ENCODE results near the gene GGNBP2. TPM values are rescaled to one million over a fixed set of nuclear protein-coding genes. Genes with fewer than 3 reads are reported as not detected.

Gene GGNBP2, protein sequence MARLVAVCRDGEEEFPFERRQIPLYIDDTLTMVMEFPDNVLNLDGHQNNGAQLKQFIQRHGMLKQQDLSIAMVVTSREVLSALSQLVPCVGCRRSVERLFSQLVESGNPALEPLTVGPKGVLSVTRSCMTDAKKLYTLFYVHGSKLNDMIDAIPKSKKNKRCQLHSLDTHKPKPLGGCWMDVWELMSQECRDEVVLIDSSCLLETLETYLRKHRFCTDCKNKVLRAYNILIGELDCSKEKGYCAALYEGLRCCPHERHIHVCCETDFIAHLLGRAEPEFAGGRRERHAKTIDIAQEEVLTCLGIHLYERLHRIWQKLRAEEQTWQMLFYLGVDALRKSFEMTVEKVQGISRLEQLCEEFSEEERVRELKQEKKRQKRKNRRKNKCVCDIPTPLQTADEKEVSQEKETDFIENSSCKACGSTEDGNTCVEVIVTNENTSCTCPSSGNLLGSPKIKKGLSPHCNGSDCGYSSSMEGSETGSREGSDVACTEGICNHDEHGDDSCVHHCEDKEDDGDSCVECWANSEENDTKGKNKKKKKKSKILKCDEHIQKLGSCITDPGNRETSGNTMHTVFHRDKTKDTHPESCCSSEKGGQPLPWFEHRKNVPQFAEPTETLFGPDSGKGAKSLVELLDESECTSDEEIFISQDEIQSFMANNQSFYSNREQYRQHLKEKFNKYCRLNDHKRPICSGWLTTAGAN
- 10 to 100 TPM; 35.6 to 54.4 (median 39.7) TPM for total RNA-seq
- polyA plus RNA-seq: 10 to 100 TPM; 29.2 to 44.6 (median 40.0) TPM
- long read RNA-seq, donor 1, partial matches to known transcripts: 30 of 36 reads
- long read RNA-seq, donor 1, other reads (novel, unspliced or antisense): 2 of 36 reads
- long read RNA-seq, donor 2, transcript GGNBP2-212 (14 exons, 2,847 nt): major isoform, 10 of 106 reads
- long read RNA-seq, donor 2, partial matches to known transcripts: 77 of 106 reads
- long read RNA-seq, donor 2, other reads (novel, unspliced or antisense): 17 of 106 reads

DNA sequence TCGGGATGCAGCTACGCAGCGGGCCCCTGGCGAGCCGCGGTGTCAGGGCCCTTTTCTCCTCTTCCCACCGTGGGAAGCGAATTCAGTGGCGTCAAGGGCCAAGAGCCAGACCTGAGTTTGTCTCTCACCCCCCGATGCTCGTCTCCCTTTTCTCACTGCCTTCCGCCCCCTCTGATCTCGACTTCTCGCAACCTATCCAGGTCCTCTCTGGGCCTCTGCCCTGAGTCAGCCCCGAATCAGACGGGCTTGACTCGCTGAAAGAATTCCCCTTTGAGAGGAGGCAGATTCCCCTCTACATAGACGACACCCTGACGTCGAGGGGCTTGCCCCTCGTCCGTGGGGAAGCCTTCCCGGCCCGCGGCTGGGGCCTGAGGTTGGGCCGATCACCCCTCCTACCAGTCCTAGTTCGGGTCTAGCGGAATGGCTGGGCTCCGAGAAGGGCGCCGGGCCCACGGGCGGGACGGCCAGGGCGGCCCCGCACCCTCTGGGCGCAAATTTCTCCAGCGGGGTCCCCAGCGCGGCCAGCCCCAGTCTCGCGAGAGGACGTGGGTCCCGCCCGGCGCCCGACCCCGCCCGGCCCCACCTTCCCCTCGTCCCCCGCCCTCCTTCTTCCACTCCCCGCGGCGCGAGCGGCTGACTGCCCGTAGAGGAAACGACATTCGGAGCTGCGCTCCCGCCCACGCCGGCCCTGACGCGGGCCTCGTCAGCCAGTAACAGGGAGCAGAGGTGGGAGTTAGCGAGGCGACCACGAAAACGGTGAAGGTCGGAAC is at the start of gene GGNBP2:
TSS of gene GGNBP2 (plus strand) at position 613 of the 770 bp plus-strand sequence. CDS start 806 bp downstream, outside the sequence.
- Histone ChIP-seq H3K27ac (peak within 1 kb of the TSS; percentile 100), H3K4me3 (peak within 1 kb of the TSS; percentile 88), H3K9me3 (no peaks in the 10 kb centered on the region), H3K36me3 (ENCODE audit: insufficient read depth in 1 of 2, low read depth in 1 of 2) (peaks cover 2 to 18% of the 10 kb centered on the region in 2 donors), H3K27me3 (ENCODE audit: insufficient read depth in 3 of 3, low read length in 2 of 3) (no peaks in the 10 kb centered on the region), H3K4me1 (peaks cover 41% of the 10 kb centered on the region)
- intact Hi-C loops (cut with DNase I): no loop called here
- TF ChIP-seq, protein P1, sequence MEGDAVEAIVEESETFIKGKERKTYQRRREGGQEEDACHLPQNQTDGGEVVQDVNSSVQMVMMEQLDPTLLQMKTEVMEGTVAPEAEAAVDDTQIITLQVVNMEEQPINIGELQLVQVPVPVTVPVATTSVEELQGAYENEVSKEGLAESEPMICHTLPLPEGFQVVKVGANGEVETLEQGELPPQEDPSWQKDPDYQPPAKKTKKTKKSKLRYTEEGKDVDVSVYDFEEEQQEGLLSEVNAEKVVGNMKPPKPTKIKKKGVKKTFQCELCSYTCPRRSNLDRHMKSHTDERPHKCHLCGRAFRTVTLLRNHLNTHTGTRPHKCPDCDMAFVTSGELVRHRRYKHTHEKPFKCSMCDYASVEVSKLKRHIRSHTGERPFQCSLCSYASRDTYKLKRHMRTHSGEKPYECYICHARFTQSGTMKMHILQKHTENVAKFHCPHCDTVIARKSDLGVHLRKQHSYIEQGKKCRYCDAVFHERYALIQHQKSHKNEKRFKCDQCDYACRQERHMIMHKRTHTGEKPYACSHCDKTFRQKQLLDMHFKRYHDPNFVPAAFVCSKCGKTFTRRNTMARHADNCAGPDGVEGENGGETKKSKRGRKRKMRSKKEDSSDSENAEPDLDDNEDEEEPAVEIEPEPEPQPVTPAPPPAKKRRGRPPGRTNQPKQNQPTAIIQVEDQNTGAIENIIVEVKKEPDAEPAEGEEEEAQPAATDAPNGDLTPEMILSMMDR (IDR thresholded peaks at IDR 0.05): no peak
- ATAC-seq (peak; percentile 85 to 88 (median 86)), DNase-seq (peak; percentile 95)
- 0 to 1% (median 0%) methylated on average over 57 to 71 of the region's 71 CpGs for WGBS, 3 donors

DNA sequence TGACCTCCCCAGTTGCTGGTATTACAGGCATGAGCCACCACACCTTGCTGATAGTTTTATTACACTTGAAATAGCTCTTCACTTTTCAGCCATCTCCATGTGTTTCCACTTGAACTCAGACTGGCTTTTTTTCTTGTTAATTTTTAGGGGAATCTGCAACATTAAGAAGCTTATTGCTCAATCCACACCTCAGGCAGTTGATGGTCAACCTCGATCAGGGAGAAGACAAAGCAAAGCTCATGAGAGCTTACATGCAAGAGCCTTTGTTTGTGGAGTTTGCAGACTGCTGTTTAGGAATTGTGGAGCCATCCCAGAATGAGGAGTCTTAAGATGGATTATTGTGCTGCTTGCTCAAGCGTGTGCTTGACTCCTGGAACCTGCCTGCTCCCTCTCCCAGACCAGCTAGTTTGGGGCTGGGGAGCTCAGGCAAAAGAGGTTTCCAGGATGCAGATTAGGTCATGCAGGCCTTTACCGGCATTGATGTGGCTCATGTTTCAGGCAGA is 49.6 kb upstream of the GGNBP2 start:
- TF ChIP-seq, protein P1 (IDR thresholded peaks at IDR 0.05): no peak
- no peak for ATAC-seq
- WGBS, 3 donors: 57 to 61% (median 58%) methylated on average over 3 of the region's 3 CpGs

DNA sequence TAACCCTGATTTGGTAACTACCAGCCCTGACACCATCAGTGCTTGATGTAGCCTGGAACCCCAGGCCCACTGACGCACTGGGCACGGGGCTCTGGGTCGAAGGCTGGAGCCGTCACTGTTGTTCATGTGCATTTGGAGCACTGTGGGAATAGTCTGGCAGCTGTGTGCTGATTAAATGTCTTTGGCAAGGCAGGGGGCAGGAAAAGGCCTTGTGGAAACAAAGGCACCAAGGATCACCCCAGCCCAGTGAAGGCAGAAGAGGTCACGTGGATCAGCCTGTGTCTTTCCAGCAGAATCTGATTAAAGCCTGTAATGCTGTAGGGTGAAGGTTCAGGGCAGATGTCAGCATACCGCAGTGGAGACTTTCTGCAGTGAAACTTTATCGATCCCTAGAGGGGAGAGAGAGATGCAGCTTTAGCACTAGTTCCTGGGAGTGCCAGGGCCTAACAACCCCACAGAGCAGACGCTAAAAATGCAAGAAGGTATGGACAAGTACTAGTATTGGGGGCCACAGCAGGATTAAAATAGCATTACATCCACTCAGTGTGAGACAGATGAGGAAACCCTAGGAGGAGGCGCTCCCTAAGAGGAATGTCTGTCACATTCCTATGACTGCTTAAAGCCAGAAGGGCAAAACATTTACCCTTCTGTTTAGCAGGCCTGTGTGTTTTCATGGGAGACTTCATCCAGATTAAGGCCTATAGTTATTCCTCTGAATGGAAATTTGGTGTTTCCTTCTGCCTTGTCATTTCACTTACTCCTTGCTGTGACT is 48.5 kb upstream of the GGNBP2 start:
- DNase-seq (no peak), ATAC-seq (no peak)
- intact Hi-C loops (cut with DNase I): no loop called here
- TF ChIP-seq, protein P1 (IDR thresholded peaks at IDR 0.05): no peak
- H3K4me1 ChIP-seq: no peaks in the 10 kb centered on the region
- no peak overlapping the region for H3K27ac ChIP-seq
- no peaks in the 10 kb centered on the region for H3K27me3 ChIP-seq (ENCODE audit: insufficient read depth in 3 of 3, low read length in 2 of 3)
- 78 to 86% (median 82%) methylated on average over 9 of the region's 9 CpGs for WGBS, 3 donors
- H3K4me3 ChIP-seq: no peak overlapping the region
- H3K9me3 ChIP-seq: no peaks in the 10 kb centered on the region
- peaks cover 7 to 92% of the 10 kb centered on the region in 2 donors for H3K36me3 ChIP-seq (ENCODE audit: insufficient read depth in 1 of 2, low read depth in 1 of 2)

More for the DNA sequence above, 49.6 kb upstream of the GGNBP2 start:
- intact Hi-C loops (cut with DNase I): no loop called here
- Histone ChIP-seq H3K4me3 (no peak overlapping the region), H3K27ac (no peak overlapping the region), H3K27me3 (ENCODE audit: insufficient read depth in 3 of 3, low read length in 2 of 3) (no peaks in the 10 kb centered on the region), H3K4me1 (no peaks in the 10 kb centered on the region), H3K36me3 (ENCODE audit: insufficient read depth in 1 of 2, low read depth in 1 of 2) (peaks cover 7 to 81% of the 10 kb centered on the region in 2 donors), H3K9me3 (no peaks in the 10 kb centered on the region)
- no peak for DNase-seq

DNA sequence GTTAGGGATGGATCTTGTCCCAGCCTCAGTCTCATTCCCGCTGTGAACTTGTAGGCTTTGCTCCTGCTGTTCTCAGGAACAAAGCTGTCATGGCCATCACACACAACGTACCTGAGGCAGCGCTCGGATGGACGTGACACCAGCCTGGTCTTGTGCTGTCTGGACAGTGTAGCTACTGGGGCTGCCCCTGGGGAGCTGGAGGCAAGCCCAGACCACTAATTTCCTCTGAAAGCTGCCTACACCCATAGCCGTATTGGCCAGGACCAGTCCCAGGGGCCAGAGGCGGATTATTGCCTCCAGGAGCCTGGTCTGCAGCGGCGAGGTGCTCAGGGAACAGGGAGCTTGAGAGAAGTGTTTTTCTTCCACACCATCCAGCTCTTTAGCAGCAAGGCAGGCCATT is 46.6 kb upstream of the GGNBP2 start:
- no peak overlapping the region for H3K27ac ChIP-seq
- TF ChIP-seq, protein P1 (IDR thresholded peaks at IDR 0.05): no peak
- no peaks in the 10 kb centered on the region for H3K4me1 ChIP-seq
- no peak for DNase-seq
- H3K4me3 ChIP-seq: no peak overlapping the region
- no peaks in the 10 kb centered on the region for H3K9me3 ChIP-seq
- intact Hi-C loops (cut with DNase I): no loop called here
- ATAC-seq: peak in 1 of 4 donors; percentile 28
- WGBS, 3 donors: 55 to 60% (median 56%) methylated on average over 9 of the region's 9 CpGs
- H3K27me3 ChIP-seq (ENCODE audit: insufficient read depth in 3 of 3, low read length in 2 of 3): no peaks in the 10 kb centered on the region
- peaks cover 9 to 91% of the 10 kb centered on the region in 2 donors for H3K36me3 ChIP-seq (ENCODE audit: insufficient read depth in 1 of 2, low read depth in 1 of 2)
